Measurements from ENCODE around the gene NTRK3. TPM values are rescaled to one million over a fixed set of nuclear protein-coding genes. Genes with fewer than 3 reads are reported as not detected.

NTRK3 gene
- total RNA-seq, 2 experiments from 2014 or later = not detected

DNA sequence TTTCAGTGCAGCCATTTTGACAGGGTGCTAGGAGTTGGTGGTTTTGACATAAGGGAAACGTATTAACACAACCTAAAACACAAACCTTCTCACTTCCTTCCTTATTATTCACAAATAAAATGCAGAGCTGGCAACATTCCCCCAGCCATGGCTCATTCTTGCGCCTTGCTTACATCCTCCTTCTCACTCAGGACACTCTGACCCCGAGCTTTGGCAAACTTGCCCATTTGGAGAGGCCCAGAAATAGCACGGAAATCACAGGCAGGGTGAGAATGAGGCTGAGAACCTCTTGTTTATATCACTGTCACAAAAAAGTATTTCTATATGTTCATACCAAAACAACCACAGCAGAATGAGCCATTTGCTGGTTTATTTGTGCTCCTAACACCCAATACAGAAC is 244.3 kb downstream of the NTRK3 start:
- Mint-ChIP-seq H3K4me3 (no peak overlapping the region), H3K36me3 (ENCODE audit: low read depth) (no peaks in the 10 kb centered on the region), H3K4me1 (ENCODE audit: low read depth) (no peaks in the 10 kb centered on the region), H3K27me3 (ENCODE audit: low read depth) (no peaks in the 10 kb centered on the region), H3K27ac (no peak overlapping the region), H3K9me3 (ENCODE audit: insufficient read depth) (no peaks in the 10 kb centered on the region)
- ATAC-seq (no peak), DNase-seq (no peak)
- CTCF ChIA-PET = no interaction called here
- POLR2A ChIA-PET = no interaction called here

DNA sequence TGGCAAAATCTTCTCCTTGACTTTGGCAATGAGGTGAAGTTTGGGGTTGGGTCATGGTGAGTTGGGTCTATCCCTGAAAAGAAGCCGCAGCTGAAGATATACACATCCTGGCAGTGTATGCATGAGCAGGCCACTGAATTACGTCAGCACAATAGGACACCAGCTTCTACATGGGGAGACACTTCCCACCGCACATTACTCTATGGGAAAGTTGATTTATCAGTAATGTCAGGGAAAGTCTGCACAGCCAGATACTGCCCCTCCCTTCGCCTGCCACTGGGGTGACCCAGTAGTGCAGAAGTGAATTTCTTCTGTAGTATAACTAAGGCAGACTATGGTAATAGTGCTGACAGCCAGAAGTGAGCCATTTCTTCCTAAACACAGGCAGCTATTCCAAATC is 245.0 kb downstream of the NTRK3 start:
- H3K27me3 Mint-ChIP-seq (ENCODE audit: low read depth) = no peaks in the 10 kb centered on the region
- no peaks in the 10 kb centered on the region for H3K4me1 Mint-ChIP-seq (ENCODE audit: low read depth)
- H3K27ac Mint-ChIP-seq = no peak overlapping the region
- no peak for DNase-seq
- H3K4me3 Mint-ChIP-seq = no peak overlapping the region
- ATAC-seq = no peak
- no peaks in the 10 kb centered on the region for H3K9me3 Mint-ChIP-seq (ENCODE audit: insufficient read depth)
- H3K36me3 Mint-ChIP-seq (ENCODE audit: low read depth) = no peaks in the 10 kb centered on the region
- CTCF ChIA-PET = no interaction called here
- POLR2A ChIA-PET = interaction anchor here (0.5 kb wide), 1 partner anchor 1671 kb away, joined by 5 read pairs; no protein-coding TSS in a partner anchor

DNA sequence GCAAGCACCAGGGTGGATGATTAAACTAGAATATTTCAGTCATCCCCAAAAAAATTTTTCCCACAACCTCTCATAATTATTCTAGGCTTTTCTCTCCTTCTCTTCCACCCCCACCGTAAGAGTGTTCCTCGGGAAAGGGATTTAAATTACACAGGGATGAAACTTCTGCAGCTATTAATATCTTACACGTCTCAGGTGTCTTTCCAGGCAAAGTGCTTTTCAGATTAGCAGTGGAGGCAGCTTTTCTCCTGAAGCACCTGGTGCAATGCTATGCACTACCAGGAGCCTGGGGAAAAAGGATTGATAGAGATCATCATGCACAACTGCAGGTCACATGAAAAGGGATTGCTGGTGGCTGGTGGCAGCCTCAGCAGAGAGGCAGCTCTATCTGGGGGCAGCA is 250.4 kb downstream of the NTRK3 start:
- DNase-seq = no peak
- H3K4me3 Mint-ChIP-seq = no peak overlapping the region
- no peak overlapping the region for H3K27ac Mint-ChIP-seq
- ChIA-PET CTCF (no interaction called here), POLR2A (no interaction called here)
- H3K27me3 Mint-ChIP-seq (ENCODE audit: low read depth) = no peaks in the 10 kb centered on the region
- ATAC-seq = no peak
- no peaks in the 10 kb centered on the region for H3K9me3 Mint-ChIP-seq (ENCODE audit: insufficient read depth)
- H3K36me3 Mint-ChIP-seq (ENCODE audit: low read depth) = no peaks in the 10 kb centered on the region
- no peaks in the 10 kb centered on the region for H3K4me1 Mint-ChIP-seq (ENCODE audit: low read depth)

DNA sequence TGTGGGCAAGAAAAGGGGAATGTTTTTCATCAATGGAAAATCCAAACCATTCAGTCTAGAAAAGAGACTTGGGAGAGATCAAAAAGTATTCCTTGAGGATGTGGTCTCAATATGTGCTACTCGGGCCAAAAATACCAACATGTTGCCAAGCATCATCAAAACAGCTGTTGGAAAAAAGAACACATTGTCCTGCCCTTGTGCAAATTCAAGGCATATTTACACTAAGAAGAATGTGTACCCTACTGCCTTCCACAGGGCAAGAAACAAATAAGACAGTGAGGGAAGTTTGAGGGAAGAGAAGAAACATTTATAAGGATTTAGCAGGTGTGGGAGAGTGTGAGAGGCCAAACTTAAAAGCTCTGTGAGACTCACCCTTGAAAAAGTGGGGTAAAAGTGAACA is 252.1 kb downstream of the NTRK3 start:
- Mint-ChIP-seq H3K36me3 (ENCODE audit: low read depth) (no peaks in the 10 kb centered on the region), H3K27ac (no peak overlapping the region), H3K9me3 (ENCODE audit: insufficient read depth) (no peaks in the 10 kb centered on the region), H3K27me3 (ENCODE audit: low read depth) (no peaks in the 10 kb centered on the region), H3K4me1 (ENCODE audit: low read depth) (no peaks in the 10 kb centered on the region), H3K4me3 (no peak overlapping the region)
- ATAC-seq (no peak), DNase-seq (no peak)
- ChIA-PET CTCF (no interaction called here), POLR2A (no interaction called here)

DNA sequence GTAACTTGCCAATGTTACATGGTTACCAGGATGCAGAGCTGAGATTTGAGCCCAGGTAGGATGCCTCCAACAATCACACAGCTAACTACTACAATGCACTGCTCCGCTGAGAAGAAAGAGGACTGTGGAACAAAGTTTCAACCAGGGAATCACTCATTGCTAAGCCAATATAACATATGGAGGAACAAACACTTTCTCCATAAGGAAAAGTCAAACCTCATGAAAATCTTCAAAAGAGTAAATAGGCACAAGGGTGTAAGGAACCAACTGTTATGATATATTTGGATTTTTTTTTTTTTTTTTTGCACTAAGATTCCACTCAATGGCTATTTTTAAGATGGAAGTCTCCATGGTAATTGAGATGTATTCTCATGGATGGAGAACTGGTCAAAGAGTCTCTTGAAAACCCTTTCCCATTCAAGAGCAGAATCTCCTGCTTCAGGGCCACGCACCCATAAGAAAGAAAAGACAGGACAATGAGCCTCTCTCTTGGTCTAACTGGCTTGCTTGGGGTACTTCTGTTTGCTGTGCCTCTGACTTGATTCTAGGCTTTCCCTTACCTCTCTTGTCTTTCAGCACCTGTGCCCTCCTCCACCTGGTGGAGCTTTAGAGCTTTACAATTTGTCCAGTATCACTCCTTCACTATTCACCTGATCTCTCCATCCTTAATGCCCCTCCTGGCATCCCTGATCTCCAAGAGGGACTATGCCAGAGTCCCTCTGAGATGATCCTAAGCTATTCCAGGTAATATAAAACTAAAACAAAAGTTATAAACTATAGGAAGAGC is 252.8 kb downstream of the NTRK3 start:
- H3K9me3 Mint-ChIP-seq (ENCODE audit: insufficient read depth) = no peaks in the 10 kb centered on the region
- no peaks in the 10 kb centered on the region for H3K27me3 Mint-ChIP-seq (ENCODE audit: low read depth)
- H3K4me3 Mint-ChIP-seq = no peak overlapping the region
- H3K4me1 Mint-ChIP-seq (ENCODE audit: low read depth) = no peaks in the 10 kb centered on the region
- no peaks in the 10 kb centered on the region for H3K36me3 Mint-ChIP-seq (ENCODE audit: low read depth)
- DNase-seq = no peak
- no peak overlapping the region for H3K27ac Mint-ChIP-seq
- no peak for ATAC-seq
- ChIA-PET CTCF (no interaction called here), POLR2A (no interaction called here)

DNA sequence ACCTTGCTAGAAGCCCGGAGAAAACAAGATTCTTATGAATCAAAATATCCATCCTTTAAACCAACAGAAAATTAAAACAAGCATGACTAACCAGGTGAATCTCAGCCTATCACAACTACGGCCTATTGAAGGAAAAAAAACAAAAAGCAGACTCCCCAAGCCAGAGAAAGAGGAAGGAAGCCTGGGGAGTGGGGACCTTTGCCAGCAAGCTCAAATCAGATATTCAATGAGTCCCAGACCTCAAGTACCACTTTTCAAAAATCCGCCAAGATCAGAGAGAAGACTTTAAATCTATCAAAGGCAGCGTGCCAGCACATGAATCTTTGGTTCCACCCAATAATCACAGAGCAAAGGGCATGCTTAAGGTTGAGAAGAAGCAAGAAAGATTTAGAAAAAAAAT is 253.8 kb downstream of the NTRK3 start:
- no peaks in the 10 kb centered on the region for H3K36me3 Mint-ChIP-seq (ENCODE audit: low read depth)
- no peak overlapping the region for H3K4me3 Mint-ChIP-seq
- H3K27me3 Mint-ChIP-seq (ENCODE audit: low read depth) = no peaks in the 10 kb centered on the region
- H3K27ac Mint-ChIP-seq = no peak overlapping the region
- DNase-seq (no peak), ATAC-seq (no peak)
- ChIA-PET POLR2A (no interaction called here), CTCF (no interaction called here)
- no peaks in the 10 kb centered on the region for H3K9me3 Mint-ChIP-seq (ENCODE audit: insufficient read depth)
- H3K4me1 Mint-ChIP-seq (ENCODE audit: low read depth) = no peaks in the 10 kb centered on the region

DNA sequence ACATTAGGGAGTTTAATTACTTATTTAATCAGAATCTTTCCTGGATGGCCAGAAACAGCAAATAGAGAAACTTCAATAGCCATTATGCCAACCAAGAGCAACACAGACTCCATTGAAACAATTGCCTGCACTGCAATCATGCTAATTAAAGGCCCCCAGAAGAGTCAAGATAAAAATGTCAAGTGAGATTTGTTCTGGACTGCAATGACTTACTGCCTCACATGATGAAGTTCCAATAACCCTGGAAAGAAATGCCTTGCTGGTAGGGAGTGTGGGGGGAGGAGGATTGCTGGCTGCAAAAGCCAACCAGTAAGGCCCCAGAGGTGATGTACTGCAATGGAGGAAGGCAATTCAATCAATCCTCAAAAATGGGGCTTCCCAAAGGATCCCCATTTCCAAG is 257.9 kb downstream of the NTRK3 start:
- H3K9me3 Mint-ChIP-seq (ENCODE audit: insufficient read depth) = no peaks in the 10 kb centered on the region
- no peak overlapping the region for H3K4me3 Mint-ChIP-seq
- H3K27ac Mint-ChIP-seq = no peak overlapping the region
- CTCF ChIA-PET = no interaction called here
- DNase-seq (no peak), ATAC-seq (no peak)
- POLR2A ChIA-PET = no interaction called here
- H3K4me1 Mint-ChIP-seq (ENCODE audit: low read depth) = no peaks in the 10 kb centered on the region
- H3K27me3 Mint-ChIP-seq (ENCODE audit: low read depth) = no peaks in the 10 kb centered on the region
- H3K36me3 Mint-ChIP-seq (ENCODE audit: low read depth) = no peaks in the 10 kb centered on the region

DNA sequence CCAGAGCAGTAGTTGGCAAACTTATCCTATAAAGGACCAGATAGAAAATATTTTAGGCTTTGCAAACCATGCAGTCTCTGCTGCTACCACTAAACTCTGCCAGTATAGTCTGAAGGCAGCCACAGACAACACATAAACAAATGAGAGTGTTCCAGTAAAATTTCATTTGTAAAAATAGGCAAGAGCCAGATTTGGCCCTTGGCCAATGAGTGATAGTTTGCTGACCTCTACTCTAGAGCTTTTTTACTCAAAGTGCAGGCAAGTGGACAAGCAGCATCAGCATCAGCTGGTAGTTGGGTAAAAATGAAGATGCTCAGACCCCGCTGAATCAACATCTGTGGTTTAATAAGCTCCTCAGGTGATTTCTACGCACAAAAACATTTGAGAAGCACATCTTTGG is 269.8 kb downstream of the NTRK3 start:
- Mint-ChIP-seq H3K27me3 (ENCODE audit: low read depth) (no peaks in the 10 kb centered on the region), H3K27ac (no peak overlapping the region), H3K4me1 (ENCODE audit: low read depth) (no peaks in the 10 kb centered on the region), H3K4me3 (no peak overlapping the region), H3K36me3 (ENCODE audit: low read depth) (no peaks in the 10 kb centered on the region), H3K9me3 (ENCODE audit: insufficient read depth) (no peaks in the 10 kb centered on the region)
- no peak for ATAC-seq
- no peak for DNase-seq
- ChIA-PET CTCF (no interaction called here), POLR2A (no interaction called here)

DNA sequence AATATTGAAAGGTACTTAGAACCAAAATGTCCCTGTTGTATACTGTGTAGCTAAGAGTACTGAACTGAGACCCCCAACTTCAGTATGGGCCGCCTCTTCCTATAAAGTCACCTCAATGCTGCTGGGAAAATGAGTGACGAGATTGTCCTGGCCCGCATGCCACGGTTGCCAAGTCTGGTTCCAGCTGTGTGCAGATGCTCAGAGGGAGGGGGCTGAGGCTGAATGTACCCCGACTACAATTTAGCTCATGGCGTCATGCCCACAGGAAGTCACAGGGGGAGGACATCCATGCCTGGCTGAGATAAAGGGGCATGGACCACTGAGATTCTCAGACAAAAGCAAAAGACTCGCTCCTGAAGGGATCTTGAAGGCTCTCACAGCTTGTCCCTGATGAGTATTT is 271.1 kb downstream of the NTRK3 start:
- Mint-ChIP-seq H3K4me3 (no peak overlapping the region), H3K4me1 (ENCODE audit: low read depth) (no peaks in the 10 kb centered on the region), H3K27ac (no peak overlapping the region), H3K9me3 (ENCODE audit: insufficient read depth) (no peaks in the 10 kb centered on the region), H3K27me3 (ENCODE audit: low read depth) (no peaks in the 10 kb centered on the region), H3K36me3 (ENCODE audit: low read depth) (no peaks in the 10 kb centered on the region)
- ATAC-seq (no peak), DNase-seq (no peak)
- POLR2A ChIA-PET = interaction anchor here (1.3 kb wide), 1 partner anchor 10 kb away, joined by 4 read pairs; no protein-coding TSS in a partner anchor
- CTCF ChIA-PET = no interaction called here

DNA sequence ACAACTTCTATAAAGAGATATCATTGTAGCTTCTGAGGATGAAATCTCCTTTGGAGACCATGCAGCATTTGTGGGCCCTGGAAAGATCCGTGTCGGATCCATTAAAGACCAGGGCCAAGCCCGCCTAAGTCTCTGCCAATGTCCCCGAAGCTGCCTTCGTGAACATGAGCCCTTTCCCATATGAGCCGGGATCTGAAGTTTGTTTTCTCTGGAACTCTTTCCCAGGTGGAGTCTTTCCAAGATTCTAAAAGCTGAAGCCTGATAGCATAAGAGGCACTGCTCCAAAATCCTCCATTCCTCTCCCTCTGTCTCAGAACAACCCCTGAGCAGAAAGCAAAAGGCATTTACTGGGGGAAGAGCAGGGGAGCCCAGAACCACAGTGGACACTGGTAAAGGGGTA is 274.6 kb downstream of the NTRK3 start:
- no peaks in the 10 kb centered on the region for H3K36me3 Mint-ChIP-seq (ENCODE audit: low read depth)
- DNase-seq (no peak), ATAC-seq (no peak)
- H3K27ac Mint-ChIP-seq = no peak overlapping the region
- no peaks in the 10 kb centered on the region for H3K4me1 Mint-ChIP-seq (ENCODE audit: low read depth)
- POLR2A ChIA-PET = no interaction called here
- H3K4me3 Mint-ChIP-seq = no peak overlapping the region
- no peaks in the 10 kb centered on the region for H3K27me3 Mint-ChIP-seq (ENCODE audit: low read depth)
- CTCF ChIA-PET = no interaction called here
- peaks cover 5% of the 10 kb centered on the region for H3K9me3 Mint-ChIP-seq (ENCODE audit: insufficient read depth)

DNA sequence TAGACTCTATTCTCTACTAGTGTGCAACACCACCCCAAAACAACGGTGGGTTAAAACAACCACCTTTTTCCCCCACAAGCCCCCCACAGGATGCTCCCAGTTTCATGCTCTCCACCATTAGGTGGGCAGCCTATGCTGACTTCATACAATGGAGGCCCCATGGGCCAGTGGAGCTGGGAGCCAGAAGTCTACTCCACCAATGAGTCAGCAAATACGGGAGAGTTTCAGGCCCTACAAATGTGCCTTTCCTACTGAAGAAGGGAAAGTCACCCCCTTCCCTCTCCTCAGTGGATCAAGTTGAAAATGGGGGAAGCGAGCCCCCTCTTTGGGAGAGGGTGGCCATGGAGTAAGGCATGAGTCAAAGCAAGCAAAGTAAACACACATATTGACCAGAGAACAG is 278.6 kb downstream of the NTRK3 start:
- peaks cover 7% of the 10 kb centered on the region for H3K9me3 Mint-ChIP-seq (ENCODE audit: insufficient read depth)
- ChIA-PET POLR2A (no interaction called here), CTCF (no interaction called here)
- no peak overlapping the region for H3K4me3 Mint-ChIP-seq
- no peaks in the 10 kb centered on the region for H3K36me3 Mint-ChIP-seq (ENCODE audit: low read depth)
- ATAC-seq (no peak), DNase-seq (no peak)
- no peaks in the 10 kb centered on the region for H3K27me3 Mint-ChIP-seq (ENCODE audit: low read depth)
- H3K27ac Mint-ChIP-seq = no peak overlapping the region
- no peaks in the 10 kb centered on the region for H3K4me1 Mint-ChIP-seq (ENCODE audit: low read depth)

DNA sequence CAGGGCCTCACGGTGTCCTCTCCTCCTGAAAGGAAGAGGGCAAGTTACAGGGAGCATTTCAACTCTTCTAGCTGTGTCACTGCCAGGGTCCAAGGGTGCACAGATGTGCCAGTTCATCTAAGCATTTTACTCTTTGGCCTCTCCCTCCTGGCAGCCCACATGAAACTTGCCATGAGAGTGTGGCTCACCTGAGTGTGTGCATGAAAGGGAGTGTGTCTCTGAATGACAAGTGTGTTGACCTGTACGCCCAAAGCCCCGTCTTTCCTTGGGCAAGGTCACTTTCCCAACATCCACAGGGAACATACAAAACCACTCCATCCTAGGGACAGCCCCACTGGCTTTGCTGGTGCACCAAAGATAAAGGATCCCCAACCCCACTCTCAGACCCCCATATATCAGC is 280.0 kb downstream of the NTRK3 start:
- H3K9me3 Mint-ChIP-seq (ENCODE audit: insufficient read depth) = peaks cover 7% of the 10 kb centered on the region
- H3K4me3 Mint-ChIP-seq = no peak overlapping the region
- CTCF ChIA-PET = no interaction called here
- no peaks in the 10 kb centered on the region for H3K27me3 Mint-ChIP-seq (ENCODE audit: low read depth)
- POLR2A ChIA-PET = no interaction called here
- no peak overlapping the region for H3K27ac Mint-ChIP-seq
- no peaks in the 10 kb centered on the region for H3K4me1 Mint-ChIP-seq (ENCODE audit: low read depth)
- ATAC-seq = no peak
- H3K36me3 Mint-ChIP-seq (ENCODE audit: low read depth) = no peaks in the 10 kb centered on the region
- DNase-seq = no peak

DNA sequence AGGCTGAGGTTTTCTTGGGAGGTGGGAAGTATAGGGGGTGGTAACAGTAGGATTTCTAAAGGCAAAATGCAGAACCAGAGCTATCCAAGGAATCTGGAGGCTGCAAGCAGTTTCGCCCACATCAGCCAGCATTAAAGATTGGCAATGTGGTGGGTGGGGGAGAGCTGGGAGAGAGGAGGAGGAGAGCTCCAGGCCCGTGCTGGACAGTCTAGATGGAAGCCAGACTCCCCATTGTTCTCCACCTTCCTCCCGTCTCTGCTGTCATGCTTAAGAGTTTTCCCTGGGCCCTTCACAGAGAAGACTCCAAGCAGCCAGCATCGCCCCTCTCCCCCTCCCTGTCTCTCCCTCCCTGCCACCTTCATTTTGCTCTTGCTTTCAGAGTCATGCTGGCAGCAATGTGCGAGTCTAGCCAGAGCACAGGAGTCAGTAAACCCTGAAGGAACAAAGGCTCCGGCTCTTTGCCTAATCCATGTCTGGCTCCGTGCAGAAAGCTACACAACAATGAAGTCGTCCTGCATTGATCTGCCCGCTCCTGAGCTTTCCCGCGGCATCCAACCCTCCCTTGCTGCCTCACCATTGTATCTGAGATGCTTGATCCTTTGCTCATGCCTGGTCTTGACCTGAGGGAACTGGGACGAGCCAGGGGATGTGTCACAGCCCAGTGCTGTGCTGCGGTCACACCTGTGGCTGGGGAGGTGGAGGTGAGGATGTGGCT is 282.9 kb downstream of the NTRK3 start:
- Mint-ChIP-seq H3K36me3 (ENCODE audit: low read depth) (no peaks in the 10 kb centered on the region), H3K4me1 (ENCODE audit: low read depth) (no peaks in the 10 kb centered on the region), H3K27ac (no peak overlapping the region), H3K27me3 (ENCODE audit: low read depth) (no peaks in the 10 kb centered on the region), H3K4me3 (no peak overlapping the region), H3K9me3 (ENCODE audit: insufficient read depth) (peaks cover 7% of the 10 kb centered on the region)
- CTCF ChIA-PET = no interaction called here
- ATAC-seq = no peak
- DNase-seq = no peak
- POLR2A ChIA-PET = no interaction called here
